MCF 10A (cell line): ENCODE measurements around the gene ENTPD5. TPM values are rescaled to one million over a fixed set of nuclear protein-coding genes. Genes with fewer than 3 reads are reported as not detected.

Experiments
- BruUV-seq: library from RNA; stranded (reverse); fragments of 400-500 nt; replicated peaks from 2 replicates; lab custom pipeline; 2021; lab: Mats Ljungman, UMichigan
- CTCF ChIA-PET: fragments of 300-600 bp; sonication (Branson Sonifier 250); formaldehyde crosslinking; extraction: SDS; loops from one replicate; lab custom pipeline; 2021; ENCODE audit warnings: antibody characterized with exemption, inconsistent platforms; lab: Yijun Ruan, JAX
- POLR2A ChIA-PET: fragments of 300-600, 350-650 bp; sonication (Branson Sonifier 250); formaldehyde crosslinking; extraction: SDS; loops from one replicate; lab custom pipeline; 2020; ENCODE audit warnings: antibody characterized with exemption, inconsistent platforms; lab: Yijun Ruan, JAX
- DNase-seq: peaks from one replicate; pipeline ENCODE4 v3.0.0-alpha.2; 2018; ENCODE audit not compliant: unreplicated experiment
- H3K27ac Mint-ChIP-seq: one replicate; pipeline ENCODE4 v1.8.0; 2022; ENCODE audit warnings: mild to moderate bottlenecking, low read depth, mixed read lengths; ENCODE audit not compliant: unreplicated experiment
- H3K27me3 Mint-ChIP-seq: one replicate; pipeline ENCODE4 v1.8.0; 2022; ENCODE audit warnings: mixed read lengths; ENCODE audit not compliant: insufficient read depth, unreplicated experiment
- H3K36me3 Mint-ChIP-seq: one replicate; pipeline ENCODE4 v1.8.0; 2022; ENCODE audit warnings: mild to moderate bottlenecking, moderate library complexity, mixed read lengths; ENCODE audit not compliant: insufficient read depth, unreplicated experiment
- H3K4me1 Mint-ChIP-seq: one replicate; pipeline ENCODE4 v1.8.0; 2022; ENCODE audit warnings: mixed read lengths; ENCODE audit not compliant: insufficient read depth, unreplicated experiment
- H3K4me3 Mint-ChIP-seq: one replicate; pipeline ENCODE4 v1.8.0; 2022; ENCODE audit warnings: mild to moderate bottlenecking, moderate library complexity, mixed read lengths; ENCODE audit not compliant: unreplicated experiment
- H3K9me3 Mint-ChIP-seq: one replicate; pipeline ENCODE4 v1.8.0; 2022; ENCODE audit warnings: mixed read lengths; ENCODE audit not compliant: unreplicated experiment
- CTCF ChIP-seq: fragments of 200-600 bp; IDR thresholded peaks from one replicate; pipeline ENCODE4 v1.8.0; 2022; ENCODE audit warnings: antibody characterized with exemption, mild to moderate bottlenecking; ENCODE audit not compliant: unreplicated experiment
- intact Hi-C: fragments of 100-400 bp; cut with micrococcal nuclease; formaldehyde crosslinking; loops from 2 replicates; pipeline ENCODE4 v1.14.1; 2022
- total RNA-seq: library from RNA; stranded (reverse); gene quantifications from 2 replicates; pipeline ENCODE4 v1.2.3, GENCODE V29; 2022

ENTPD5 gene
- total RNA-seq, 1 experiment from 2014 or later, result 13.9 TPM

DNA sequence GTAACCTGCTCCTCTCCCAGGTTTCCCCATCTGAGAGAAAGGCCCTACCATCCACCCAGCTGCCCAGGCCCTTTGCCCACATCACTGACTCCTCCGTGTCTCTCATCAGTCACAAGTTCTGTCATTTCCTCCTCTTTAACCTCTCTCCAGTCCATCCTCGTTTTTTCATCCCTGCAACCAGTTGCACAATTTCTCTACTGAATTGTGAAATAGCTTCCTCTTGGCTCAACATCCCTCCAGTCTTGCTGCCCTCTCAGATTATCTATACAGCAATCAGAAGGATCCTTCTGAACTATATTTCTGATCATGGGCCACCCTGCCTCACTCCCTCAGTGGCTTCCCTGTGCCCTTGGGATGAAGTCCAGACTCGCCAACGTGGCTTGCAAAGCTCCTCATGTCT lies 76.0 kb downstream of the ENTPD5 start:
- H3K4me1 Mint-ChIP-seq, result peaks cover 11% of the 10 kb centered on the region
- ChIA-PET POLR2A (interaction anchor here (0.8 to 1.3 kb wide), 3 partner anchors 8 to 12 kb away, joined by 3 to 6 read pairs (median 5); no protein-coding TSS in a partner anchor), CTCF (interaction anchor here (0.6 kb wide), 1 partner anchor 22 kb away, joined by 4 read pairs; no protein-coding TSS in a partner anchor)
- peak; percentile 75 for DNase-seq
- intact Hi-C loops, result no loop called here
- H3K27me3 Mint-ChIP-seq, result no peaks in the 10 kb centered on the region
- H3K27ac Mint-ChIP-seq, result peak overlapping the region; percentile 5
- no TSS peak for BruUV-seq
- TF ChIP-seq CTCF, result no peak
- no peak overlapping the region for H3K4me3 Mint-ChIP-seq
- H3K36me3 Mint-ChIP-seq, result peaks cover 17% of the 10 kb centered on the region
- no peaks in the 10 kb centered on the region for H3K9me3 Mint-ChIP-seq

GRCh38 chr14:73942180-73942579 lies 76.9 kb downstream of the ENTPD5 start:
- H3K4me1 Mint-ChIP-seq, result peaks cover 11% of the 10 kb centered on the region
- CTCF ChIA-PET, result interaction anchor here (0.6 kb wide), 2 partner anchors 145 to 204 kb away, joined by 3 to 5 read pairs; no protein-coding TSS in a partner anchor
- DNase-seq, result no peak
- no TSS peak for BruUV-seq
- TF ChIP-seq CTCF, result no peak
- no peaks in the 10 kb centered on the region for H3K9me3 Mint-ChIP-seq
- intact Hi-C loops, result no loop called here
- POLR2A ChIA-PET, result interaction anchor here (0.5 to 1.3 kb wide), 3 partner anchors 8 to 57 kb away, joined by 4 to 6 read pairs (median 4); partner anchors contain the start of genes COQ6 and FAM161B
- H3K4me3 Mint-ChIP-seq, result no peak overlapping the region
- peaks cover 24% of the 10 kb centered on the region for H3K36me3 Mint-ChIP-seq
- no peaks in the 10 kb centered on the region for H3K27me3 Mint-ChIP-seq
- no peak overlapping the region for H3K27ac Mint-ChIP-seq

- H3K36me3 Mint-ChIP-seq, result peaks cover 49% of the 10 kb centered on the region
- H3K4me1 Mint-ChIP-seq, result no peaks in the 10 kb centered on the region
- intact Hi-C loops, result no loop called here
- H3K27me3 Mint-ChIP-seq, result no peaks in the 10 kb centered on the region
- no peak overlapping the region for H3K4me3 Mint-ChIP-seq
- TF ChIP-seq CTCF, result no peak
- BruUV-seq, result no TSS peak
- H3K27ac Mint-ChIP-seq, result no peak overlapping the region
- no peak for DNase-seq
- CTCF ChIA-PET, result interaction anchor here (0.6 kb wide), 2 partner anchors 156 to 244 kb away, joined by 3 to 4 read pairs; no protein-coding TSS in a partner anchor
- H3K9me3 Mint-ChIP-seq, result no peaks in the 10 kb centered on the region
- POLR2A ChIA-PET, result interaction anchor here (0.6 to 1.1 kb wide), 2 partner anchors 10 to 45 kb away, joined by 4 read pairs; no protein-coding TSS in a partner anchor
Observed at GRCh38 chr14:73937012-73937411, 82.1 kb downstream of the ENTPD5 start.

GRCh38 chr14:73936548-73936947 lies 82.5 kb downstream of the ENTPD5 start:
- Mint-ChIP-seq H3K4me3 (no peak overlapping the region), H3K4me1 (no peaks in the 10 kb centered on the region), H3K27me3 (no peaks in the 10 kb centered on the region), H3K27ac (no peak overlapping the region), H3K36me3 (peaks cover 54% of the 10 kb centered on the region), H3K9me3 (no peaks in the 10 kb centered on the region)
- ChIA-PET CTCF (interaction anchor here (0.6 kb wide), 2 partner anchors 155 to 244 kb away, joined by 3 to 4 read pairs; no protein-coding TSS in a partner anchor), POLR2A (interaction anchor here (1.1 to 1.4 kb wide), 3 partner anchors 11 to 24 kb away, joined by 3 to 4 read pairs (median 3); no protein-coding TSS in a partner anchor)
- intact Hi-C loops, result no loop called here
- no peak for TF ChIP-seq CTCF
- no TSS peak for BruUV-seq
- no peak for DNase-seq
